H9 (cell line): Measurements from ENCODE around the gene MXI1. TPM values are rescaled to one million over a fixed set of nuclear protein-coding genes. Genes with fewer than 3 reads are reported as not detected.

Experiments
- DNase-seq: peaks from one replicate; pipeline ENCODE4 v3.0.0-alpha.2; 2017
- H2AFZ ChIP-seq: one replicate; pipeline ENCODE4 v1.6.1; 2013; ENCODE audit warnings: mild to moderate bottlenecking, low read length, control low read depth, moderate library complexity
- H2AK5ac ChIP-seq: 2 replicates; pipeline ENCODE4 v1.6.1; 2013; ENCODE audit warnings: low read length, control low read depth, mixed read lengths; ENCODE audit not compliant: insufficient read length
- H2BK120ac ChIP-seq: one replicate; pipeline ENCODE4 v1.6.1; 2013; ENCODE audit warnings: low read depth, mild to moderate bottlenecking, low read length, control low read depth, inconsistent platforms; ENCODE audit not compliant: poor library complexity, severe bottlenecking
- H2BK12ac ChIP-seq: 2 replicates; pipeline ENCODE4 v1.6.1; 2013; ENCODE audit warnings: low read length, control low read depth, mixed read lengths, low read depth; ENCODE audit not compliant: insufficient read length
- H2BK15ac ChIP-seq: 2 replicates; pipeline ENCODE4 v1.6.1; 2013; ENCODE audit warnings: low read depth, low read length, control low read depth
- H2BK20ac ChIP-seq: one replicate; pipeline ENCODE4 v1.6.1; 2013; ENCODE audit warnings: low read depth, mild to moderate bottlenecking, low read length, control low read depth, inconsistent platforms; ENCODE audit not compliant: poor library complexity, severe bottlenecking
- H2BK5ac ChIP-seq: 2 replicates; pipeline ENCODE4 v1.6.1; 2013; ENCODE audit warnings: low read length, control low read depth, mixed read lengths; ENCODE audit not compliant: insufficient read length
- H3K14ac ChIP-seq: 2 replicates; pipeline ENCODE4 v1.6.1; 2013; ENCODE audit warnings: low read length, control low read depth; ENCODE audit not compliant: insufficient read depth
- H3K18ac ChIP-seq: 2 replicates; pipeline ENCODE4 v1.6.1; 2013; ENCODE audit warnings: low read depth, mild to moderate bottlenecking, mixed read lengths, low read length, control low read depth; ENCODE audit not compliant: insufficient read length
- H3K23ac ChIP-seq: 2 replicates; pipeline ENCODE4 v1.6.1; 2013; ENCODE audit warnings: low read length, control low read depth, mixed read lengths, low read depth; ENCODE audit not compliant: insufficient read length
- H3K23me2 ChIP-seq: 2 replicates; pipeline ENCODE4 v1.6.1; 2013; ENCODE audit warnings: low read depth, mild to moderate bottlenecking, mixed read lengths, low read length, control low read depth; ENCODE audit not compliant: insufficient read length, poor library complexity, severe bottlenecking
- H3K27ac ChIP-seq: 2 replicates; pipeline ENCODE4 v1.5.1; 2013; ENCODE audit warnings: low read length, control low read depth, mixed read lengths, low read depth; ENCODE audit not compliant: insufficient read length
- H3K27me3 ChIP-seq: 2 replicates; pipeline ENCODE4 v1.6.1; 2013; ENCODE audit warnings: low read length, control low read depth, inconsistent platforms; ENCODE audit not compliant: insufficient read depth
- H3K4ac ChIP-seq: 2 replicates; pipeline ENCODE4 v1.6.1; 2013; ENCODE audit warnings: low read depth, mild to moderate bottlenecking, control low read depth, inconsistent platforms, low read length, moderate library complexity
- H3K4me1 ChIP-seq: 2 replicates; pipeline ENCODE4 v1.6.1; 2013; ENCODE audit warnings: low read length, control low read depth, inconsistent platforms; ENCODE audit not compliant: insufficient read depth
- H3K4me2 ChIP-seq: 2 replicates; pipeline ENCODE4 v1.6.1; 2013; ENCODE audit warnings: low read length, control low read depth, mixed read lengths; ENCODE audit not compliant: insufficient read length, insufficient read depth
- H3K56ac ChIP-seq: 2 replicates; pipeline ENCODE4 v1.6.1; 2013; ENCODE audit warnings: low read depth, mild to moderate bottlenecking, mixed read lengths, low read length, control low read depth; ENCODE audit not compliant: insufficient read length
- H3K79me1 ChIP-seq: 2 replicates; pipeline ENCODE4 v1.6.1; 2013; ENCODE audit warnings: low read depth, mild to moderate bottlenecking, moderate library complexity, low read length, control low read depth, inconsistent platforms; ENCODE audit not compliant: insufficient read depth, poor library complexity, severe bottlenecking
- H3K79me2 ChIP-seq: 2 replicates; pipeline ENCODE4 v1.6.1; 2013; ENCODE audit warnings: low read length, control low read depth, inconsistent platforms; ENCODE audit not compliant: insufficient read depth
- H3K9ac ChIP-seq: 2 replicates; pipeline ENCODE4 v1.6.1; 2013; ENCODE audit warnings: low read length, control low read depth, mixed read lengths; ENCODE audit not compliant: insufficient read length; ENCODE audit errors: extremely low read depth
- H3K9me3 ChIP-seq: one replicate; pipeline ENCODE4 v1.6.1; 2013; ENCODE audit warnings: low read depth, low read length, inconsistent platforms; ENCODE audit not compliant: control insufficient read depth
- H3T11ph ChIP-seq: one replicate; pipeline ENCODE4 v1.6.1; 2013; ENCODE audit warnings: mild to moderate bottlenecking, low read length, control low read depth, inconsistent platforms
- H4K20me1 ChIP-seq: one replicate; pipeline ENCODE4 v1.6.1; 2013; ENCODE audit not compliant: control insufficient read depth, insufficient read length, insufficient read depth
- H4K5ac ChIP-seq: 2 replicates; pipeline ENCODE4 v1.6.1; 2013; ENCODE audit warnings: low read depth, mild to moderate bottlenecking, mixed read lengths, low read length, control low read depth; ENCODE audit not compliant: insufficient read length
- H4K8ac ChIP-seq: replicated peaks from 2 replicates; pipeline ENCODE4 v1.6.1; 2013; ENCODE audit warnings: low read length, control low read depth, mixed read lengths, low read depth; ENCODE audit not compliant: insufficient read length
- H4K91ac ChIP-seq: 2 replicates; pipeline ENCODE4 v1.6.1; 2013; ENCODE audit warnings: low read depth, mild to moderate bottlenecking, moderate library complexity, mixed read lengths, low read length, control low read depth; ENCODE audit not compliant: insufficient read length
- H3K27ac Mint-ChIP-seq, 3 experiments: 2 replicates in 2 of 3; 3 replicates in 1 of 3; pipeline ENCODE4 v1.8.0; 2020 to 2021; ENCODE audit warnings: mixed read lengths in 3 of 3, mild to moderate bottlenecking in 1 of 3, moderate library complexity in 1 of 3
- H3K27me3 Mint-ChIP-seq: 2 replicates; pipeline ENCODE4 v1.8.0; 2021; ENCODE audit warnings: low read depth, mild to moderate bottlenecking, moderate library complexity, mixed read lengths
- H3K36me3 Mint-ChIP-seq, 3 experiments: 2 replicates in 2 of 3; 3 replicates in 1 of 3; pipeline ENCODE4 v1.8.0; 2020 to 2021; ENCODE audit warnings: low read depth in 3 of 3, mixed read lengths in 3 of 3; ENCODE audit not compliant: insufficient read depth in 1 of 3
- H3K4me1 Mint-ChIP-seq, 2 experiments: 2 replicates each; pipeline ENCODE4 v1.8.0; 2020; ENCODE audit warnings: mixed read lengths in 2 of 2
- H3K4me3 Mint-ChIP-seq, 2 experiments: 2 replicates in 1 of 2; 3 replicates in 1 of 2; pipeline ENCODE4 v1.8.0; 2020 to 2021; ENCODE audit warnings: mild to moderate bottlenecking in 2 of 2, mixed read lengths in 2 of 2, moderate library complexity in 1 of 2
- H3K9me3 Mint-ChIP-seq, 2 experiments: 2 replicates in 1 of 2; 3 replicates in 1 of 2; pipeline ENCODE4 v1.8.0; 2020; ENCODE audit warnings: mild to moderate bottlenecking in 2 of 2, mixed read lengths in 2 of 2, moderate library complexity in 1 of 2
- CTCF ChIP-seq: fragments of 200-600 bp; sonication (generic); conservative IDR thresholded peaks from 3 replicates; pipeline ENCODE4 v1.8.0; 2021; ENCODE audit warnings: antibody characterized with exemption, mild to moderate bottlenecking
- WGBS: extraction: QIAGEN DNeasy Blood & Tissue Kit; methylation state at CpG from one replicate; pipeline ENCODE4 v1.1.7; 2013; ENCODE audit warnings: missing lambda C conversion rate, low lambda C conversion rate, mixed read lengths; ENCODE audit not compliant: insufficient read length; ENCODE audit errors: extremely low coverage; 5-methylcytosine and 5-hydroxymethylcytosine counted together
- total RNA-seq: library from RNA; stranded (reverse); gene quantifications from 2 replicates; pipeline ENCODE4 v1.2.1, GENCODE V29; 2021

Gene MXI1
- total RNA-seq, 1 experiment from 2014 or later = 5.6 TPM

- no peak overlapping the region for H2AFZ ChIP-seq
- H3K4ac ChIP-seq = no peak overlapping the region
Observed at GRCh38 chr10:110226926-110227641, 19.7 kb downstream of the MXI1 start.

More at GRCh38 chr10:110226926-110227641, 19.7 kb downstream of the MXI1 start:
- Histone ChIP-seq H3K23me2 (peaks cover 4% of the 10 kb centered on the region), H2BK5ac (no peak overlapping the region), H3K9me3 (no peaks in the 10 kb centered on the region), H4K8ac (no peak overlapping the region), H4K5ac (no peak overlapping the region), H3K23ac (no peak overlapping the region), H3T11ph (no peak overlapping the region), H2BK15ac (no peak overlapping the region), H2BK20ac (no peak overlapping the region), H3K27ac (no peak overlapping the region), H2AK5ac (no peak overlapping the region), H3K56ac (no peak overlapping the region), H3K79me1 (no peaks in the 10 kb centered on the region), H2BK12ac (no peak overlapping the region), H4K91ac (no peak overlapping the region), H3K4me2 (peak overlapping the region; percentile 79), H3K14ac (no peak overlapping the region; the same call in 1 of the 2 replicates), H2BK120ac (no peak overlapping the region), H3K27me3 (no peaks in the 10 kb centered on the region), H3K18ac (peak overlapping the region; percentile 85), H3K4me1 (peaks cover 7% of the 10 kb centered on the region; the same call in 1 of the 2 replicates), H3K9ac (no peak overlapping the region), H4K20me1 (no peaks in the 10 kb centered on the region), H3K79me2 (no peaks in the 10 kb centered on the region)
- TF ChIP-seq CTCF = no peak
- H3K36me3 Mint-ChIP-seq = peaks cover 2 to 9% (median 2%) of the 10 kb centered on the region in 3 experiments; a peak in 2 of 7 replicates
- H3K4me1 Mint-ChIP-seq = peaks cover 25 to 28% of the 10 kb centered on the region in 2 experiments
- H3K27me3 Mint-ChIP-seq = peaks cover 29% of the 10 kb centered on the region
- WGBS = no CpG with 5 or more reads among the region's 71 CpGs
- peak overlapping the region; percentile 90 to 94 for H3K4me3 Mint-ChIP-seq
- no peaks in the 10 kb centered on the region for H3K9me3 Mint-ChIP-seq
- H3K27ac Mint-ChIP-seq = peak overlapping the region in 1 of 3 experiments; percentile 2; a peak in 2 of 7 replicates
- DNase-seq = peak; percentile 70
